NCI-H2171 treated with DMSO at 0.1 percent for 48 hours (cell line): ENCODE measurements around the gene GNAZ.

ENCODE experiments used
- DNase-seq: peaks from one replicate; lab custom pipeline; 2025; lab: John Stamatoyannopoulos, UW

Gene GNAZ

DNA sequence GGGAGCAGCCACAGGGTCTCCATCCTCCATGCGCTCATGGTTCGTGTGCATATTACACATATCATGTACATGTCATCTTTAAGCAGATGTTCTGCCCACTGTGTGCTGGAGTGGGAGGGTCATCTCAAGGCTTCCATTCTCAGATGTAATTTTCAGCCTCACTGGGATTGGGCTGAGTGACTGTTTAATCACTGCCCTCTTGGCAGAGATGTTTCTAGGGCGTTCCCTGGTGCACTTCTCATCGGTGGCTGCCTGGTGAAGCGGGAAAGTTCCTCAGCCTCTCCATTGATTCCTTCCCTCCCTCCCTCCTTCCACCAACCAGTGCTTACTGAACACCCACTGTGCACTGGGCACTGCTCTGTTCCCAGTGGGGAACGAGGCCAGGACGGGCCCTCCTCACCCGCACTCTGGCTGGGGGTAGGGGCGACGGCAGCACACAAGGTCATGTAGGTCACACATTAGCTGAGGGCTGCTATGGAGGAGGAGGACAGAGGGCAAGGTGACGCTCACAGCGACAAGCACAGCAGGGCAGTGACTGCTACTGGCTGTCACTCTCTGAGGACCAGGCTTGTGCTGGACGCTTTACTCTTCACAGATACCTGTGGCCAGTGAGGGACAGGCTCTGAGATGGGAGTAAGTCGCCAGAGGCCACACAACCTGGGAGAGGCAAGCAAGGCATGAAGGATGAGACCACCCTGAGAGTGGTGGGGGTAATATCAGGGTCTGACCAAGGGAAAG lies 22.9 kb downstream of the GNAZ start:
- no peak for DNase-seq

DNA sequence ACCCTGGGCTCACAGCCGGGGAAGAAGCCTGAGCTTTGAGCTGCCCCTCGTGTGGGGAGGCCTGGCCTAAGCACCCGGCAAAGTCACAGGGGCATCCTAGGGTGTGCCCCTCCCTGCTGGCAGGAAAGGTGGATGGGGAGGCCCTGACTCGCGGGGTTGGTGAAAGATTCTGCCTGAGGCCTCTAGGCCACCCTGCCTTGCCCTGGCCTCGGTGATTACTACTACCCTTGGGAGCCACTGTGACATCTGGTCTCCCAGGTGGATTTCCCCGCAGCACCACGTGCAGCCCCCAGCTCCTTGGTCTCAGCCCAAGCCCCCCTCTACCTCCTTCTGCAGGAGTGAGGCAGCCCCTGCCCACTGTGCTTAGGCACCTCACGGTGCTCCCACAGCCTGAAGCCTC lies 23.9 kb downstream of the GNAZ start:
- peak; percentile 29 for DNase-seq

DNA sequence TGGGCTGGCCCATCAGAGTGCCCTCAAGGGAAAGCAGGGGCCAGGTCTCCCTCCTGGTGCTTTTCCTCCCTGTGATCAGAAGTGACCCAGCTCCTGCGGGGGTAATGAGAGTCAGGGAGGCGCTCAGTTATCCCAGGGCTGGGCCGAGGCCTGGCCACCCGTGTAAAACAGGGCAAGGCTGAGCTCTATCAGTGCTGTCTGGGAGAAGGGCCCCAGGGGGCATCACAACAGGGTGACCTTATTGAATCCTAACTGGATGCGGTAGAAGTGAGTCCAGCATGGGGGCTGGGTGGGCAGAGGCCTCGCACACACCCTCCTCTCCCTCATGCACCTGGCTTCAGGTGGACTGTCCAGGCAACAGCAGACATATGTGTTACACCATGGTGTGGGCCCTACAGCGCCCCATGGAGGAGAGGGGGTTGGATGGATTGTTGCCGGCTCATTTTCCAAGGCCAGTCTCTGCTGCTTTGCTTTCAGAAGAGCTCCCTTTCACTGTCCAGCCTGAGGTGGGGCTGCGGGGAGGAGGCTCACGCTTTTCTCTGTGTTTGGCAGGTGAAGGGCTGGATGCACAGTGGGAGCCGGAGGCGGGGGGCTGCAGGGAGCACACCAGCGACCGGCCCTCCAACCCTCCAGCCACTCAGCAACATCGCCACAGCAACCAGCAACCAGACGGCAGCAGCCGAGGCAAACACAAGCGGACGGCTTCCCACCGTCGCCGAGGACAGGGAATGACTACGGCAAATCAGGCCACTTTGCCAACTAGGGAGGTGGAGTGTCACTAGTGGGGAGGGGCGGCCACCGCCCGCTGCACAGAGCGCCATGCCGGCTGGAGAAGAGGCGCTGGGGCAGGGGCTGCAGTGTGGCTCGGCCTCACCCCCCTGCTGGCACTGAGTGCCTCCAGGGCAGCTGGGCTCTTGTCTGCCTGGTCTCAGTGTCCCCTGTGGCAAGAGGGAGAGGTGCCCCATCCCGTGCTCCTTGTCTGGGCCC lies 24.7 kb downstream of the GNAZ start:
- DNase-seq, result no peak

DNA sequence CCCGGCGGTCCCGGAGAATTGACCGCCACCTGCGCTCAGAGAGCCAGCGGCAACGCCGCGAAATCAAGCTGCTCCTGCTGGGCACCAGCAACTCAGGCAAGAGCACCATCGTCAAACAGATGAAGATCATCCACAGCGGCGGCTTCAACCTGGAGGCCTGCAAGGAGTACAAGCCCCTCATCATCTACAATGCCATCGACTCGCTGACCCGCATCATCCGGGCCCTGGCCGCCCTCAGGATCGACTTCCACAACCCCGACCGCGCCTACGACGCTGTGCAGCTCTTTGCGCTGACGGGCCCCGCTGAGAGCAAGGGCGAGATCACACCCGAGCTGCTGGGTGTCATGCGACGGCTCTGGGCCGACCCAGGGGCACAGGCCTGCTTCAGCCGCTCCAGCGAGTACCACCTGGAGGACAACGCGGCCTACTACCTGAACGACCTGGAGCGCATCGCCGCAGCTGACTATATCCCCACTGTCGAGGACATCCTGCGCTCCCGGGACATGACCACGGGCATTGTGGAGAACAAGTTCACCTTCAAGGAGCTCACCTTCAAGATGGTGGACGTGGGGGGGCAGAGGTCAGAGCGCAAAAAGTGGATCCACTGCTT lies 25.5 kb downstream of the GNAZ start:
- no peak for DNase-seq

DNA sequence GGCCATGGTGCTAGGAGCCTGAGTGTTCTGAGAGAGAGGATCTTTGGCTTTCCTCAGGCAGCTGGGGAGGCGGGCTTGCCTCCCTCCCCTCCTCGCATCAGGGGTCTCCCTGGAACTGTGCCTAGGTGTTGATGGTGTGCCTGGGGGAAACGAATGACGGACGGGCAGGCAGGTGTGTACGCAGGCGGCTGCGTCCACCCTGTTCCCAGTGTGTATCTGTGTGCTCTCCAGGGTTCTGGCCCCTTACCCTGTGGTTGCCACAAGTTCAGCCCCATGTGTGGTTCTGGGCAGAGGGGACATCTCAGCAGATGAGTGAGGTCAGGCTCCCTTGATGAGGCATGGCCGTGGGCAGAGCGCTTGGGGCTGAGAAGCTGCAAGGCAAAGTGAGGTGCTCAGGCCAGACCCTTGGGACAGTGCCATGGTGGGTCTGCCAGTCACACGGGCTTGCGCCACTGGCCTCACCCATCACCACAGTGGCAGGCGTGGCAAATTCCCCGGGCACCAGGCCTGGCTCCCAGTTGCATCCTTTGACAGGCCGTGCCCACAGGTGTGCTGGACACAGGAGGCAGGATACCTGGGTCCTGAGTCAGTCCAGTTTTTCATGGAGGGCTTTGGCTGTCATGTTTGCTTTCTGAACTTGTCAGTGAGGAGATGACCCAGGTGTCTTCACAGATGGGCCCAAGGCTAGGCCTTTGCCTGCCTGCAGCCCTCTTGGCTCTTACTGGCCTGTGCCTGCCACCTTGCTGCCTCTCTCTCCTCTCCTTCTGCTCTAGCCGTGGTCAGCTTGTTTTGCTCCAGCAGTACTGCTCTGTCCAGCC lies 27.3 kb downstream of the GNAZ start:
- no peak for DNase-seq

DNA sequence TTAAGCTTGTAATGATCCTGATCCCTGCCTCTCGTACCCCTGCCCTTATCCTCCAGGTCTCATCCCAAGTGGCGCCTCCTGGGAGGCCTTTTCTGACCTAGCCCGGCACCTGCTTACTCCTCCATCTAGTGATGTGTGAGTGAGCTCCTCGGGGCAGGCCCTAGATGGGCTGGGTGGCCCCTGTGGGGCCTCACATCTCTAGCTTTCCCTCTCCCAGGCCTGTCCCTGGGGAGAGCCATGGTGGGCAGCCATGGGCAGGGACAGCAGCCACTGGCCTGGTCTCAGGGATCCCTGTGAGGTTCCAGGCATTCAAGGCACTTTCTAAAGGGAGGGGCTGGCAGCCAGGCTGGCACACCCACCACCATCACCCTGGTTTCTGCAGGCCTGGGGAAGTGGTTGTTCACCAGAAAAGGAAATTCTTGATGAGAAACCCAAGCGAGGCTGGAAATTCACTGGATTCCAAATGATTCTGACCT lies 27.9 kb downstream of the GNAZ start:
- no peak for DNase-seq

DNA sequence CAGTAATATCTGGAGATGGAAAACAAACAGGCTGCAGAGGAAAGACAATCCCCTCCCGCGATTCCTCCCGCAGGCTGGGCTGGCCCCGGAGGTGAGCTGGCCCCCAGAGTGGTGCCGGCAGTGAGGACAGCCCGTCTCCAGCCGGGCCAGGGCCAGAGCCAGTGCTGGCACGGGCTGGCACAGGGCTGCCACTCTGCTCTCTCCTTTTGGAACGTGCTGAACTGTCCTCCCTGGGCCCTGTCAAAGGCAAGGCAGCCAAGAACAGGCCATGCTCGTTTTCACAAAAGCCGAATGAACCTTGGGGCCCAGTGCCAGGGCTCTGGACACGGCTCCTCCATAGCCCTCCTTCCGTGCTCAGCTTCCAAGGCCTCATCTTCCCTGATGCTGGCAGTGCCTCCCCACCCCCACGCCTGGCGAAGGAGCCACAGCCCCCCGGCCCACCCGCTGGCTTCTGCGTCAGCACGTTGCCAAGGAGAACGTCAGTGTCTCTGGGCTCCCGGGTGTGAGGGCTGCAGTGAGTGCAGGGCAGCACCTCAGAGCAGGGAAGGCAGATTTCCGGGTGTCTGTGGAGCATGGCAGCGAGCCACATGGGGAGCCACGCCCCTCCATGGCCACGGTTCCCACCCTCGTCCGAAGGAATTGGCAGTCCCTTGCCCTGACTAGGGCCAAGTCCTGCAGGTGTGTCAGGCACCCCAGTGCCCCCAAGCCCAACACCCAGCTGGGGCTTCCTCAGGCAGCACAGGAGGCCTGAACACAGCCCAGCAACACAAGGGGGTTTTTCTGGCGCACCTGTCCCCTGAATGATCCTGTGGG lies 28.6 kb downstream of the GNAZ start:
- DNase-seq, result no peak

DNA sequence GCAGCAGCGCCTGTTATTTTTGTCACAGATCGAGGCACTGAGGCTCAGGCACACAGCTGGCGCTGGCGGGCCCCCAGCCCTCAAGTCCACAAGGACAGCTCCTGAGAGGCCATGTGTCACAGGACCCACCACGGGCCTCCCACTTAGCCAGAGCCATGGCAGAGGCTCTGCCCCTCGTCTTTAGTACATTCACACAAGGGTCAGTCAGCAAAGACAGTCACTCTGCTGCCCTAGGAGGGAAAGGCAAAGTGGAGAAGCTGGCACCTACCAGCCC lies 29.1 kb downstream of the GNAZ start:
- no peak for DNase-seq

DNA sequence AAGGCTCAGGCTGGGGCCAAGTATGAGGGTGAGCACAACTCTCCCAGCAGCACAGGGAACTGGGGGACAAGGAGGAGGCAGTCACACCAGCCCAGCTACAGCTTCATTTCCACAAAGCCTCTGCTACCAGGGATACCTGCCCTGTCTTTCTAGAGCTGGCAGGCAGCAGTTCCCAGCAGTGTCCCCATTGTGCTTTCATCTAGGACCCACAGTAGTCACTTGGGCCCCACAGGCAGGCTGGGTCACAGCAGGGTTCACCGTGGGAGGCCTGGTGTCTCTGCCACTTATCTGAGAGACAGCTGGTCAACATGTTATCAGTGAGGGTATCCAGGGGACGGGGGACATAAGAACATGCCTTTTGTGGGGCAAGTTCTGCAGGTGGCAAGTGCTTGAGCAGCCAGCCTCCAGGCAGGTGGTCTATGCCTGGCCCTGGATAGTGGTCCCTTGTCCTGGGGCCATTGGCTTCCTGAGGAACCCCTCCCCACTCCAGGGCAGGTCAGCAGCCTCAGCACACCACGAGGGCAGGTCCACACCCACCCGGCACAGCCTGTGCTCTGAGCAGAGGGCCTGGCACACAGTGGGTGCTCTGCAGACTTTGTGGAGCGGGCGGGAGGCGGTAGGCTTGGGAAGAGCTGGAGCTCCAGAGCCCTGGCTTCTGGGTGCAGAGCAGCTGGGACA lies 29.9 kb downstream of the GNAZ start:
- no peak for DNase-seq

DNA sequence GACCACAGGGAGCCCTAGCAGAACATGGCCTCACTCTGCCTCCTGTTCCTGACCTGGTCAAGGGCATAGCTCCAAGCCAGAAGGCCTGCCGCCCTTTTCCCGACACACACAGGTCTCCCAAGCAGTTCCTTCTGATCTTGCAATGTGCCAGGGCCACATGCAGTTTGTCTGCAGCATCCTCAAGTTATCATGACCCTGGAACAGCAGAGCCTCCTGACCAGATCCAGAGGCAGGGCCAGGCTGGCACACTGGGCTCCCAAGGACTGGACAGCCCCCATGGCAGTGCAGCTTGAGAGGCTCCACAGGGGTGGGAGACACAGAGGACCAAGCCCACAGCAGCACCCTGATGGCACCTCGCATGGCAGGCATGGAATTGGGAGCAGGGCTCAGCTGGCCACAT lies 31.2 kb downstream of the GNAZ start:
- no peak for DNase-seq

DNA sequence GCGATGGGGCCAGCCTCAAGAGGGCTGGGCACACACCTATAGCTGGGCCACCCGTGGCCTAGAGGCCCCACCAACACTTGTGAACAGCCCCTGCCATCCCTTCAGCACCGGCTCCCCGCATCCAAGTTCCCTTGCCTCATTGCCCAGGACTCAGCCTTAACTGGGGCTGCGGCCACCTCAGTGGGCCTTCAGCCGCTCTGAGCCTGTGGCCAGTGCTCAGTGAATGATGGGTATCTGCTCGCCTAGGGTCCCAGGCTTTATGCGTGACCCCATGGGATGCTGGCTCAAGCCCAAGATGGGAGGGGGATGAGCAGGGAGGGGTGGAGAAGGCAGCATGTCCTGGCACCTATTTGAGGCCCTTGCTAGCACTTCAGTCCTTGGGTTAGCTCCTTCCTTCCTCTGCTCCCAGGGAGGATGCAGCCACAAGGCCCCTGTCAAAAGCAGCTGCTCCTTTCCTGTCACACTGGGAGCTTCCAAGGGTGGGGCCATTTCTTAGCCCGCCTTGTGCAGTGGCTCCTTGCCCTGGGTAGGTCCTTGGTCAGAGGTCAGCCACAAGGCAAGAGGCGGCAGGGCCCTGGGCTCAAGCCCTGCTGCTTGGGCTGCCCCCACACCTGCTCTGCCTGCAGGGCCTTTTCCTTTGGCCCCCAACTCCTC lies 31.8 kb downstream of the GNAZ start:
- DNase-seq, result no peak

DNA sequence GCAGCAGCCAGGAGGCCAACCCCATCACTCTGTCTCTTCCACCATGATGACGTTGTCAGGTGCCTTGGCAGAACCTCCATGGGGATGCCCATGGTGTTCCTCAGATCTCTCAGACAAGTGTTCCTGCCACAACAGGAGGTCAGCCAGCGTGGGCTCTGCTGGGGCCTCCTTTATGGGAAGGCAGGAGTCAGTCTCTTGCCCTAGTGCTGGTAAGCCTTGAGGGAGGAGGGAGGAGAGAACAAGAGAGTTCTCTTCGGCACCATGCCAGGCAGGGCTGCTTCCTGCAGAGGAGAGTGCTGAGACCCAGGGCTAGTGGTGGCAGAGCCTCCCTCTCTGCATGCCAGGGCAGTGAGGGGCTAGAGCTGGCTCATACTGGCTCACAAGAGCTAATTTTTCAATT lies 32.5 kb downstream of the GNAZ start:
- no peak for DNase-seq

DNA sequence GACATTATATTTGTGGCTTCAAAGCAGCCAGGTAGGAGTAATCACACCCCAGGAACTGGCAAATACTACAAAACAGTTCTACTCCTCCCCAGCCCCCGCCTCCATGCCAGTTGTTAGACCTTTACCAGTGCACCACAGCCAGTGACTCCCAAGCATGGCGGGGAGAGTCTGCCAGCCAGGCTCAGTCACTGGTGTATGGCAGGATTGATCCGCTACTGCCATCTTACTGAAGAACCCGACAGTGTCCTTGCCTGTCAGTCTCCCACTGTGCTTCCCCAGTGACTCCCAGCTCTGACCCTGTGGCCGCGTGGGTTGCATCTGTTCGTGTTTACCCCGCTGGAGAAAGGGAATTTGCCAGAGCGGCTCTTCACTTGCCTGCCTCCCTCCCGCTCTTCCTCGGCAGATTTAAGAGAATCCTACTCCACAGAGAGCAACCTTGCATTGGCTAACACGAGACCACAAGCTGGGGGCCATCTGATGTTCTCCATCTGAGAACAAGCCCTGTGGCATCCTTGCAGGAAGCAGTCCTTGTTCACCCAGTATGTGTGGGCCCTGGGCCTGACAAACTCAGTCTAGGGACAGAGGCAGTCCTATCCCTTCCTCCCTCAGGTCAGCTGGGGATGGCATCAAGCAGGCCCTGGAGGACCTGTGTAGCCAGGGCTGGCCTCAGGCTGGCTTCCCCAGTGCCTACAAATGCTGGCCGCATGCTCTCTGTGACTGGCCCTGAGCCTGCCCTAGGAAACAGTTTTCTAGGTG lies 33.1 kb downstream of the GNAZ start:
- no peak for DNase-seq

DNA sequence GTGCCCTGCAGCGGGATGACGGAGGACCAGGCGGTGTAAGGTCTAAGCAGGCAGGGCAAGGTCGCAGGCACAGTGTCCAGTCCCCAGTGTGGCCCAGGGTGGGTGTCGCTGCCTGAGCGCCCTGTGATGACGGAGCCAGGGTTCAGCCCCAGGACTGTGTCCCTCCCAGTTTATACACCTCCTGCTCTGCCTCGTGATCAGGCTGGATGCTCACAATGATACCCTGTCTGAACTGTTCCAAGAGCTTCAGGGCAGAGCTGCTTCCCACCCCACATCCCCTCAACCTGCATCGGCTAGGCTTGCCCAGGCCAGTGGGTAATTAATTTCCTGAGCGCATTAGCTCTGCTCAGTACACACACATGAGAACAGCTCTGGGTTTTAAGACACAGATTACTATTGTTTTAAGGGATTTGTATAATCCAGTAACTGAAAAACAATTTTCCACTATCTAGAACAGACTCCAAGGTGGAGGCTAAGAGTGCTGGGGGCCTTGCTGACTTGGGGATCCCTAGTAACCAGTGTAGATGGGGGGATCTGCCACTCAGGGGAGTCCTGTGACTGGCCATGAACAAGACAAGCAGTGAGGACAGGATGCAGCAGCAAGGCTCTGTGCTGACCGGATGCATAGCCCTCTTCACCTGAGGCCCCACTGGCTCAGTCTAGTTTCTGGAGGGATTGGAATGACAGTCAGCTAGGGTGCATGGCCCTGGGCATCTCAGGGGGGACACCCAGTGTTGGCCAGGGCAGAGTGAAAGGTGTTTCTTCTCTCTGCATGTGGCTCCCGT lies 34.1 kb downstream of the GNAZ start:
- no peak for DNase-seq

DNA sequence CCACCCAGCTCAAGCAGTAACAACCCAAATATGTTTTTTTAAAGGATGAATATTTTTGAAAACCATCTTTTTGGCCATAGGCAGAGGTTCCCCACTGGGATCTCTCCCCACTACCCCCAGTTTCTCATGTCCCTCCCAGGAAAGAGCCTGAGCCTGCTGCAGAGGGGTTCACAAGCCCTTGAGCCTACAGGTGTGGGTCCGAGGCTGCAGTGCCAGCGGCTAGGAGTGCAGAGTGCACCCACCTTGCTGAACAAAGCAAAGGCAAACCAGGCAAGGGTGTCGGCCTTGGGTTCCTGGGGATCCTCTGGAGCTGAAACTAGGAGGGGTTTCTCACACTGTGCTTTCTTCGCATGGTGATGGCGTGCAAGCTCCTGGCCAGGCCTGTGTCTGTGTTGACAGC lies 35.0 kb downstream of the GNAZ start:
- DNase-seq, result no peak

DNA sequence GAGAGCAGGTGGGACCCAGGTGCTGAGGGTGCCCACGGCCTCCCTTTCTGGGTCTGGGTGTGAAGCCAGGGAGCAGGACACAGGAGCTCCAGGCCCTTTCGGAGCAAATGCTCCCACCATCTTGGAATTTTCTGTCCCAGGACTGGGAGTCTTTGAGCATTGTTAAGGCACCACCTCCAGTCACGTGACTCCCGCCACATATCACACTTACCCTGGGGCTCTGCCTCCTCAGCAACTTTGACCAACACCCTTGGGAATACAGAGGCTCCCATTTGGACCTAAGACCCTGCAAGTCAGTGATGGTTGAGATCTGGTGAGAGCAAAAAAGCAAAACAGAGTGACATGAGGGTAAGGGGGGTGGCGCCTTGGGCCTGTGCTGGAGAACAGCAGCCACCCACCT lies 35.6 kb downstream of the GNAZ start:
- DNase-seq, result no peak

DNA sequence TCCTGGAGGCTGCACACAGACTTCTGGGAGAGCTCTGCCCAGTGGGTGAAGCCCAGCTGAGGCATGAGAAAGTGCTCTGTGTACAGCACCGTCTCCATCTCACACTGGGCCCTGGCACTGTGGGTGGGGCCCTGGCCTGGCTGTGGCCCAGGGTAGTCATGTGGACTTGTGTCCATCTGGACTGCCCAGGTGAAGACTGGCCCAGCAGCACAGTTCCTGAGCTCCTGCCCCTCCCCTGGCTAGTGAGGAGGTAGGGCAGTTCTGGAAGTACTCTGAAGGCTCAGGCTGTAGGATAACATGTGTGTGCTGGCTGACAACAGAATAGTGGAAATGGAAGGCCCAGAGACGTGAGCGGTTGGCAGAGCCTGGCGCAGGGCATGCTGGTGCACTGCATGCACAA lies 36.0 kb downstream of the GNAZ start:
- DNase-seq, result no peak

DNA sequence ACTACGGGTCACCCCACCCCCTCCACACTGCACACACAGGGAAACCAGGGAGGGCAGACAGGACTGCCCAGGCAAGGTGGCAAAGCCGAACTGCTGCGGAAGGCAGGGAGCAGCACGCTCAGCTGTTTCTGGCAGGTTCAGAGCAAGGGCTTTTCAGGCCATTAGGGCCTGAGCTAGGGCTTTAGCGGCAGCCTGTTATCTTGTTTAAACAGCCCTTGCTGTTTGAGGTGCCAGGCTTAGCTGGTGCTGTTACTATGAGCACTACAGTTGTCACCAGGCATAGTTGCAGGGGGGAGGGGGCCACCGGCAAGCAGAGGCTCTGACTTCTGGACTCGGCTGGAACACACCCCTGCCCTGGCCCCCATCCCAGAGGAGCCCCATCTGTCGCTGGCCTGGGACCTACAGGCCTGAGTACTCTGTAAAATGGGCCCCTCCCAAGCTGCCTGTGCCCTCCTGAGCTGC lies 36.6 kb downstream of the GNAZ start:
- DNase-seq, result peak; percentile 62
